GM19397 (cell line): ENCODE results near the gene ABCC12.
"Not testable (repeated sequence)": the region's sequence is repeated elsewhere in the genome, so short reads cannot be mapped to it uniquely, and the experiment has no call there.

Source experiments
- ATAC-seq: cut with Tn5 transposase; IDR thresholded peaks from one replicate; pipeline ENCODE4 v1.9.1; 2021; ENCODE audit warnings: mild to moderate bottlenecking, moderate library complexity; ENCODE audit not compliant: unreplicated experiment

Gene ABCC12

DNA sequence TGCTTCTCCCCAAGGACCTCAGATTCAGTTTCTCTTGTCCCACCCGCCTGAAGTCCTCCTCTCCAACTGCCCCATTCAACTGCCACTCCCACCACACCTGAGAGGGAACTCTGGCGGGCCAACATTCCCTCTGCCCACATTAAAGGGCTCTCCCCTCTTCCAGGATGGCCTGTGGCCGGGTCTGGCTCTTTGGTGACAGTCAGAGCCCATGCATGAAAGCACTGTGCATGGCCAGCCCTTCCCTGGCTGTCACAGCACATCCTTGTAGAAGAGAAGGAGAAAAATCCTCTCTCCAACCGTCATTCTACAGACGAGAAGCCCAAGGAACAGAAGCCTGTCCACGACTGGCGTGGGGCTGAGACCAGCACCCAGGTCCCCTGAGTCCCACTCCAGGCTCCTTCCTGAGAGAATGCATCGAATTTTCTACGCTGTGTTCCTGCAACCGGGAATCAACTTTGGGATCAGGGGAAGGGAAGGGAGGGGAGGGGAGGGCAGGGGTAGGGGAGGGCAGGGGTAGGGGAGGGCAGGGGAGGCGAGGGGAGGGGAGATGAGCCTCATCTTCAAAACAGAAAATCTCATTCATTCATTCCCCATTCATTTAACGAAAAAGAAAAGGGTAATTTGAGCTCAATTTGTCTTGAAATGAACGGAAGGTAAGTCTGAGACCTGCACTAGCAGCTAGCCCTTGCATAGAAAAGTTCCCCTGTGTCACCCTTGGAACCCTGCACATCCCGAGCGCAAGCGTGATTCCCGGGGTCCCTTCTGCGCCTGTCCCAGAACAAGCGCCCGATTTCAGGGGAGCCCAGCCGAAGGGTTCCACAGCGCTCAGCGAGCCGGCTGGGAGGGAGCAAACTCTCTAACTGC, at the start of gene ABCC12:
Gene ABCC12 (minus strand): TSS at position 68 of the 864 bp plus-strand sequence. CDS start 9,569 bp downstream, outside the sequence.
- ATAC-seq = no peak

DNA sequence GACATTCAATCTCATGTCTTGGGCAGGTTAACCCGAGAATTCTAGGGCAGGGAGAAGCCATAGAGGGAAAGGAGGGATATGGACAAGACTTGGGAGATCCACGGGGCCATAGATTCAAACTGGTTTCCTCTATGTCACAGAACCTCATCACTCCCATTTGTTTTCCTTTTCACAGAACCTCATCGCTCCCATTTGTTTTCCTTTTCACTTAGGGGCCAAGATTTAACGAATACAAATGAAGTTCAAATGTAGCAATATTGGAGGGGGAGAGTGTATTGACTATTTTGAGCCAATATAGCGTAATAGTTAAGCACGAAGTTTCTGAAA, 49.0 kb upstream of the ABCC12 start:
- ATAC-seq = no peak

DNA sequence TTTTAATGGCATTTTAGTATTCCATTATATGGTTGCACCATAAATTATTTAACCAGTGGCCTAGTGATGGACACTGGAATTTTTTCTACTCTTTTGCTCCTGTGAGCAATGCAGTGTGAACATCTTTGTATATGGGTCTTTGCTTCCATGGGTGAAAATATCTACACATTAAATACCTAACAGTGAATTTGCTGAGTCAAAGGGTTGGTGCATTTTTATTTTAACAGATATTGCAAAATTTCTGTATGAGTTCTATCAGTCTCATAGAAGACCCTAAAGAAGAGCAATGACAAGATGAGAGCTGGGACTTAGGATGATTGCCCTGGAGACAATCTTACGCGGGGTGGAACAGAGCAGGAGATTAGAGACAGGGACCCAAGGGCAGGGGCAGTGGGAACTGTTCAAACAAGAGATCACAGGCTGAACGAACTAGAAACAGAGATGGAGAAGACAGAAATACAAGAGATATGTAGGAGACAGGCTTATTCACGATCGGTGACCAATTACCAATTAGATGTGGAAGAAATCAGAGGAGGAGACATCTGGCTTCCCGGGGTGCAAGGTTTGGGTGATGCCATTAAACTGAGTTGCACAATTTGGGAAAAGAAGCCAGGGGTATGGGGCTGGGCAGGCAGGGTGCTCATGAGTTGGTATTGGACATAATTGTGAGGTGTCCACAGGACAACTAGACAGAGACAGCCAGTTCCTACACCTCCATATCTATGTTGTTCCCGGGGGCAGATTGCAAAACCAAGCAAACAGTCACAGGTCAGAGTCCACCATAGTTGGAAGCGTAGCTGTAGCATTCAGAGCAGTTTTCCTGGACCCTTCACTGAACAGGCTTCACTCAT, 48.4 kb upstream of the ABCC12 start:
- no peak for ATAC-seq

DNA sequence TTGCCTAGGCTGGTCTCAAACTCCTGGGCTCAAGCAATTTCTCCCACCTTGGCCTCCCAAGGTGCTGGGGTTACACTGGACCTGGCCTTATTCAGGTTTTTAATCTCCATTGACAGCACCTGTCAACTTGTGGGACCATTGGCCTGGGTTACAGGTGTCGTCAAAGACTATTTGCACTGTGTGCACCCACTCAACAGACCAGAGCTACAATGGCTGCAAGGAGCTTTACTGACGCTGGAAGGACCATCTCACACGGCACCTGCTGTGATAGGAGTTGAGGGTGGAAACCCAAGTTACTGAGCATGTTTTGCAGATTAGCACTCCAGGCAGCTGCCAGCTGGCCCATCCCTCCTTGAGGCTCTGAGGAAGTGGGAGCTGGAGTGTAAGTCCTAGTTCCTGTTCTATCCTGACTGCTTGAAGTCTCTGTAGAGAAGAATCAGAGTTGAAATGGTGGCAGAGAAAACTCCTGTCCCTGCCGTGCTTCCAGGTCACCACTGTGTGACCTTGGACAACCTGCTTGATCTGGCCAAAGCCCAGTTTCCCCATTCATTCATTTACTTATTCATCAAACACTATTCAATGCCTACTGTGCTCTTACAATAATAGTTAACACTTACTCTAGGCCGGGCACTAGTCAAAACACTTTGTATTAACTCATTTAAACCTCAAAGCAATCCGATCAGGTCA, 45.9 kb upstream of the ABCC12 start:
- no peak for ATAC-seq

DNA sequence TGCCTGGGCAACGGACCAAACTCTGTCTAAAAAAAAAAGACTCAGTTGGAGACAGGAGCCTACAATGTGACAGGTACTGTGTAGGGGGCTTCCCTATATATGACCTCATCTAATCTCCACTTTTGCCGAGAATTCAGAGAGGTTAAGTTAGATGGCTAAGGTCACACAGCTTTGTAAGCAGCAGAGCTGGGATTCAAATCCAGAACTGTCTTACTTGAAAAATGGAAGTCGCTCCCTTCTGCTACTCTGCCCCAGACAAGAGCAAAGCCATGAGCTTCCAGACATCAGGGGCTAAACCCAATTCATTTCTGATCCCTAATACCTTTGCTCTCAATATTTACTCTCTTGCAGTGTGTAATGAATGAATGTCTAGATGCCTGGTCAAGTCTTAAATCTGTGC, 41.5 kb upstream of the ABCC12 start:
- ATAC-seq = no peak

DNA sequence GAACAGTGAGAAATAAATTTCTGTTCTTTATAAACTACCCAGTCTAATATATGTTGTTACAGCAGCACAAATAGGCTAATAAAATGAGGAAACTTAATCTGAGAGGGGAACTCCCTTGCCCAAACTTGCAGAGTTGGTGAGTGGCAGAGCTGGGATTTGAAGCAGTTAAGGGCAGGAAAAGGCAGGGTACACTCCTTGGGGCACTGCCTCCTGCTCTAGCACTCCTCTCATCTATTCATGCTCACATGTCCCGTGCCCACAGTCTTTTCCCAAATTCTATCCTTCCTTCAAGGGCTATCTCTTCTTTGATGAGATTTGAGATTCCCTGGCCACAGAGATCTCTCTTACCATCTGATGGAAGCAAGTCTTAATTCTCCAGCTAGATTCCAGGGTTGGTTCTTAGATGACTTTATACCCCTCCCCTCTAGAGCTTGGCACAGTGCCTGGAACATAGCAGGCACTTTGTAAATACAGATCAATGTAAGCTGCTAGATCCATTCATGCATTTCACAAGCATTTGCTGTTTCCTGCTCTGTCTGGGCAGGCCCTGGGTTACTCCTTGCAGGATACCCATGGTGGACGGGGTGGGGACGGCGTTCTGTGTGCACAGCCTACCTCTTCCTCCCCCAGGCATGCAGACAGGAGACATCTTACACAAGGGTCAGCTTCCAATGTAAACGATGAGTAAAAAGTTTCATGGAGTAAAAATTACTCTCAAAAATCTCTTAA, 39.2 kb upstream of the ABCC12 start:
- ATAC-seq = no peak

DNA sequence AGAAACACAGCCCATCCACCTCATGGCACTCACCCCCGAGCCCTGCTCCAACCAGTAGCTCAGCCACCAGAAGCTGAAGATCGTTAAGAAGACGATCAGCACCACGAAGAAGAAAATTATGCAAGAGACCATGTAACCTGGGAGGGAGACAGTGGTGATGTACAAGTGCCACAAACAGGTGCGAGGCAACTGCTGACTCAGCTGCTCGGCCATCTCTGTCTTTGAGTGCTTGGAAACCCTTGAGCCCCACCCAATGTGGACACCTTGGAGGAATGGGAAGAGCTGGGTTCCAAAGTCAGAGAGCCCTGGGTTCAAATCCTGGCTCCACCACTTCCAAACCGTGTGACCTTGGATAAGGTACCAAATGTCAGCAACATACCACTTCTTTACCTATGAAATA, 38.1 kb upstream of the ABCC12 start:
- ATAC-seq = no peak

DNA sequence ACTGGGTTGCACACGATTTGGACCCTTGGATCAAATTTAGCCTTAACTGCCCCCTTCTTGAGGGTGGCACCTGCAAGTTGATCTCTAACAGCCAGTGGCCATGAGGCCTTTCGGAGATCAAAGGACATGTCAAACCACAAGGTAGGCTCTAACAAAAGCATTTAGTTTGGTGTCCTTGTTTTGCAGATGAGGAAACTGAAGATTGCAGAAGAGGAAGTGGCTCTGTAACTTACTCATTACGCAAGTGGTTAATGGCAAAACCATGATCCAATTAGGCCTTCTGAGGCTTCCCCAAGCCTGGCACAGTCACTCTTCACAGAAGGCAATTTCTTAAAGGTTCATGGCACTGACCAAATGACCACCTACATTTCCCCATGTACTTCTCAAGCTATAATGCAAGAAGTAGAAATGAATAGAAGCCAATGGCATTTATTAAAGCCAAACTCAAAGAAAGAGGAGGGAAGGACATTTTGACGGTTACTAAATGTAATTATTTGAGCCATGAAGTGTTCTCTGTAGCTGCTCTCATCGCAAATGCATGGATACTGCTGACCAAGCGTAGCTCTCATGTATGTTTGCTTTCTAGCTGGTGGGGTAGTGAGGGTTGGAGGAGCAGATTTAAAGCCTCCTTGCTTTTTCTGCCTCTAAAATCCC, 32.8 kb upstream of the ABCC12 start:
- peak; percentile 80 for ATAC-seq

DNA sequence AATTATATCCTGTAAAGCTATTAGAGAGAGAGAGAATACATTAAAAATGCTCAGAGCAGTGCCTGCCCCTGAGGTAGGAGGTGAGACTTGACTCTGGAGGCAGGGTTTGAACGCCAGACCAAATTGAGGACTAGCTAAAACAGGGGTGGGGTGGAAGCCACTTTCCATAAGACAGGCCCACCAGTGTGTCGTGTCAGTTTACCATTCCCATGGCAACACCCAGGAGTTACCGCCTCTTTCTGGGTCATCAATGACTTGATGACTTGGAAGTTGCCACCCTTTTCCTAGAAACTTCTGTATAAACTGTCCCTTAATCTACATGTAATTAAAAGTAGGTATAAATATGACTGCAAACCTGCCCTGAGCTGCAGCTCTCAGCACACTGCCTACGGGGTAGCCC, 32.0 kb upstream of the ABCC12 start:
- ATAC-seq = no peak

DNA sequence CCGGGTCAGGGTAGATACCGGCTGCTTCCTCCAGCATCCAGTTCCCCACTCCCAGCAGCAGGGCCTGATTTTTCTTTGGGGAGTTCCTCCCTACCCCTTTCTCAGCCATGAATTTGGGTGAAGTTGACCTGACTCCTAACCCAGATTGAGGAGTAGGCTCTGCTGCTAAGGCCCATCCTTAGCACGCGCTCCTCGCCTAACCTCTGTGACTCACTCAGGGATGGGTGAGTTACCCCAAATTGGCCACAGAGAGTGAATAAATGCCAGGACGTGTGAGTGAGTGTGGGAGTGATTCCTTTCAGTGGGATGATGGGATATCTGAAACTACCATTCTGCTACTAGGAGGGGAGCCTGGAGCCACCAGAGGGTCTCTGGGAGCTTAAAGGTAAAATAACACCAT, 28.9 kb upstream of the ABCC12 start:
- ATAC-seq = no peak

DNA sequence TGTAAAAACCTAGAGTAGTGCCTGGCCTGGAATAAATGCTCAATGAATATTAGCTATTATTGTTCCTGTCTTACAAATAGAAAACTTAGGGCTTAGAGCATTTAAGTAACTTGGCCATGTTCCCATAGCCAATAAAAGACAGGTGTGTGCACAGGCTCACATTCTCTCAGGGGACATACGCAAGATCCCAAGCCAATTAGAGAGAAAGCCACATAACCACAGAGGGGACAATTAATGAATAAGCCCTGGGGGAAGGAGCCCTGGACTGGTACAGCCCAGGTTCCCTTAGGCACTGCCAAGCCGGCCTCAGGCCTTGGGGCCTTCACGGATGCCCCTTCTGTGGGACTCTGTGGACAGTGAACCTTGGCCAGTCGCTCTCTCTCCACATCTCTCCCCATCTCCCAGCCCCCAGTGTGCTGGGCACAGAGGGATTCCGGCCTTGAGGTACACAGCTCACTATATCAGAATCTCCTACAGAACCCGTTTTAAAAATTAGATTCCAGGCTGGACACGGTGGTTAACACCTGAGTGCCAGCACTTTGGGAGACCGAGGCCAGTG, 27.3 kb upstream of the ABCC12 start:
- no peak for ATAC-seq

DNA sequence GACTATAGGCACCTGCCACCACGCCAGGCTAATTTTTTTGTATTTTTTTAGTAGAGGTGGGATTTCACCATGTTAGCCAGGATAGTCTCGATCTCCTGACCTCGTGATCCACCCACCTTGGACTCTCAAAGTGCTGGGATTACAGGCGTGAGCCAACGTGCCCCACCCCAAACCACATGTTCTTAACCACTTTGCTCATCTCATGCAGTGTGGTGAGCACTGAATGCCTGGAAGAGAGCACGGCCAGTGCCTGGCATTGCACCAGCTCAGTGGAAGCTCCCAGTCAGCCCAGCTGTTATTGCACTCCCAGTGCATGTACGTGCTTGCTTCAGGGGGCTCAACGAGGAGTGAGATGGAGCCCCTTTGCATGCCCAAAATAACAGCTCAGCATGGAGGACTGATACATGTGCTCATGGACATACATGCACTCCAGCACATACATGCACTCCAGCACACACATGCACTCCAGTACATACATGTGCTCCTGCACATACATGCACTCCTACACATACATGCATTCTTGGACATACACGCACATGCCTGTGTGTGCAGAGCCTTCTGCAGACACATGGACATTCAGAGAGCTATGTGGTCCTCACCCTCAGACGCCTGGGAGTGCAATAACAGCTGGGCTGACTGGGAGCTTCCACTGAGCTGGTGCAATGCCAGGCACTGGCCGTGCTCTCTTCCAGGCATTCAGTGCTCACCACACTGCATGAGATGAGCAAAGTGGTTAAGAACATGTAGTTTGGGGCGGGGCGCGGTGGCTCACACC, 26.1 kb upstream of the ABCC12 start:
- ATAC-seq = not testable (repeated sequence)

DNA sequence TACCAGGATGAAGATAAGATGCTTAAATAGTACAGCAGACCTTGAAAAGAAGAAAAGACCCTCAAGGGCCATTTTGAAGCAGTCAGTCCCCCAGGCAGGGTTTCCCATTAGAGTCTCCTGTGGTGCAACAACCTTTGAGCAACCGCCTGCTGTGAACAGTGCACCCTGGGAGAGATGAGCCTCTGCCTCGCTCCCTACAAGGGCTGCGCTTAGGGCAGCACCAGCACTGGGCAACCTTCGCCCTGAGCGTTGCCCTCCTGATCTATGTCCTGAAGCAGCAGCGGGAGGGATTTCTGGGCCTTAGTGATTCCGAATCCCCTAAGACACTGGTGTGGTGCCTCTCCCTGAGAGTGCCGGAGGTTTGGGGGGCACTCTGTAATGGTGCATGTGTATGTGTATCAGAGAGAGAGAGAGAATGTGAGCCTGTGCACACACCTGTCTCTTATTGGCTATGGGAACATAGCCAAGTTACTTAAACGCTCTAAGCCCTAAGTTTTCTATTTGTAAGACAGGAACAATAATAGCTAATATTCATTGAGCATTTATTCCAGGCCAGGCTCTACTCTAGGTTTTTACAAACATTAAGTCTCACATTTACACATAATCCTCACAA, 25.2 kb upstream of the ABCC12 start:
- no peak for ATAC-seq

DNA sequence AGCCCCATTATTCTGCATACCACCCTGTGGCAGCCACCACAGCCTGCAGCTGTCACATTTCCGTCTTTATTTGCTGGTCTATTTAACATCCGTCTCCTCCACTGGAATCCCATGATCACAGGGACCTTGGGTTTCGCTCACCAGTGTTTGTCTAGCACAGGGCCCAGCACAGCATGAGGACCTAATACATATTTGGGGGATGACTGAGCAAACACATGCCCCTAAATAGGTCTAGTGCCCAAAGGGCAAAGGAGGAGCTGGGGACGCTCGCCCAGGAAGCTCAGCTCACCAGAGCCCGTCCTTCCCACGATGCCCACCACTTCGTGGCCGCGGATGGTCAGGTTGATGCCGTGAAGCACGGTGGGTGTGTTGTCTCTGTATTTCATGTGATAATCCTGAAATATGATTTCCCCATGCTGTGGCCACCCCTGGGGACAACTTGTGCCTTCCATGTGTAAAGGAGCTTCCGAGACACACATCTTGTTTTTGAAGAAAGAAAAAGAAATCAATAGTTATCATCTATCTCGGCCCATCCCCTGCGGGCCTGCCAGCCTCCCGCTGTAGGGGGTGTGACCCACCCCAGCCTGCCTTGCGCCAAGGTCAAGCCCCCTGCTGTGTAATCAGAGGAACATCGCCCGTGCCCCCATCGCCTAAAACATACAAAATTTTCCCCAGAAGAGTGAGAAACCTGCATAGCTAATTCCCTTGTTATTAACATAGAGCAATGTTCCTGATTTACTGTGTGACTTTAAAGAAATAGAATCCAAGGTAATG, 21.0 kb upstream of the ABCC12 start:
- no peak for ATAC-seq

DNA sequence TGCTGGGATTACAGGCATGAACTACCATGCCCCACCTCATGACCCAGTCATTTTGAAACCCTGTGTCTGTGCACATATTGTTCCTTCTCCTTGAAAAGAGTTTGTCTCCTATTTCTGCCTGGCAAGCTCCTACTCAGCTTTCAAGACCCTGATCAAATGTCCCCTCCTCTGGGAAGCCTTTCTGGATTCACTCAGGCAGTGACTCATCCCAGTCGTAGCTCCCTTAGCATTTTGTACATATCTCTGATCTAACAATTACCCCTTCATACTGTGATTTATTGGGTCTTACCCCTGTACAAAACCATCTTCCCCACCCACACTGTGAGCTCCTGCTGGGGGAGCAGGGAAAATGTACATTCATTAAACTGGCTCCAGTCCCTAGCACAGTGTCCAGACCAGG, 18.1 kb upstream of the ABCC12 start:
- no peak for ATAC-seq

DNA sequence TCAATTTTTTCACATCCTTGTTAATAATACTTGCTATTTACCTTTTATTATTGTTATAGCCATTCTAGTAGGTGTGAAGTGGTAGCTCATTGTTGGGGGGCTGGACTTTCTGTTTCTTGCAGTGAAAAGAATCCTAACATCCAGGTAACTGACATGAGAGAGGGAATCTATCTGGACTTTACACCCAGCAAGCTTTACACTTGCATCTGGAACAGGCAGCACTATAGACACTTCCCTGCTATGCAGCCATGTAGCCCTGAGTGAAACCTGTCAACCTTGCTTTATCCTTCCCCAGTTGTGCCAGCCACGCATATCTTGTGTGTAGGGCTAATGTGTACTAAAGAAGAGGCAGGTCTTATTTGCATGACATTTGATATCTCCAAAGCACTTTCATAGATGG, 16.9 kb upstream of the ABCC12 start:
- no peak for ATAC-seq

DNA sequence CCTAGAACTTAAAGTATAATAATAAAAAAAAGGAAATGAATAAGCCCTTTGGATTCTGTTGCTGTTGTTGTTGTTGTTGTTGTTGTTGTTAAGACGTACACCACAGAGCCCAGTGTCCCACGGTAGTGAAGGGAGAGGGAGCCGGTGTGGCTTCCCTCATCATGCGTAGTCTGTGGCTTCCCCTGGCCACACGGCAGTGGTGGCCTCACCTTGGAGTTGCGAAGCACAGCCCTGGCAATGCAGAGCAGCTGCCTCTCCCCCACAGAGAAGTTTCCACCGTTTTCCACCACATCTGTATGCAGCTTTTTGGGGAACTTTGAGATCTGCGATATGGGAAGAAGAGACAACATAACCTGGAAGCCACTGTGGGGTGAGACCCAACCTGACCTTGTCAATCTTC, 14.1 kb upstream of the ABCC12 start:
- ATAC-seq = no peak

DNA sequence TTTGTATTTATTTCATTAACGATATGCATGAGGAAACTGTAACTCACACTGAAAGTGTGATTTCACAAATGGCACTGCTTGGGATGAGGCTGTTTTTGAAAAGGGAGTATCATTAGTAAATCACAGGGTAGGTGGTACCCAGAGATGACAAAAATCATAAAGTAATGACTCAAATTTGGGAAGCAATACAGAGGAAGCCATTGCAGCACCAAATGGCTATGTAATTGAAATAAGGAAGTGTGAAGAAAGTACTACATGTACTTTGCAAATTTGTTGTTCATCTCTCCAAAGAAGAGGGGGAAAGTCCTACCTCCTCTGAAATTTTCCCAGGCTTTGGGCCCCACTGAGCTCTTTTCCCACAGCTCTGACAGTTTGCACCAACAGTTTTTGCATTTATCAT, 12.3 kb upstream of the ABCC12 start:
- ATAC-seq = no peak
